A549 treated with AZD2906 at 1 μM for 4 hours (cell line): Measurements from ENCODE around the gene CDKN1A. TPM values are rescaled to one million over a fixed set of nuclear protein-coding genes. Genes with fewer than 3 reads are reported as not detected.

Experiments used
- total RNA-seq: library from RNA; stranded (reverse); fragments of 200-300 nt; extraction: Qiagen RNA extraction; gene quantifications from 5 replicates; pipeline ENCODE4 v1.2.3, GENCODE V29; 2022

Gene CDKN1A
- 238 to 313 TPM (median 284 TPM) in 5 replicates for total RNA-seq

GRCh38 chr6:36678488-36679042, at the start of gene CDKN1A:
TSS of gene CDKN1A (plus strand) at chr6:36678714. CDS start at chr6:36684102, 5,388 bp downstream.

GRCh38 chr6:36697481-36697903, 19.0 kb downstream of the CDKN1A start, which contains the start of gene RAB44:
TSS of gene RAB44 (plus strand) at chr6:36697826. CDS start at chr6:36704236, 6,410 bp downstream.

Other genes with a start within 250 kb of the CDKN1A start
- gene PXT1, start 235.9 kb upstream of the CDKN1A start, total RNA-seq, result not detected in 5 replicates
- 15.1 to 19.7 TPM (median 16.2 TPM) in 5 replicates for gene KCTD20, start 235.7 kb upstream of the CDKN1A start, total RNA-seq
- gene STK38, start 131.2 kb upstream of the CDKN1A start, total RNA-seq, result 14.6 to 15.7 TPM (median 15.3 TPM) in 5 replicates
- 481 to 703 TPM (median 512 TPM) in 5 replicates for gene SRSF3, start 84.4 kb upstream of the CDKN1A start, total RNA-seq
- 0.02 to 0.07 TPM (median 0.05 TPM) in 4 of 5 replicates, not detected in the other for gene RAB44, start 19.1 kb downstream of the CDKN1A start, total RNA-seq
- 0.07 to 0.18 TPM (median 0.12 TPM) in 5 replicates for gene CPNE5, start 160.7 kb downstream of the CDKN1A start, total RNA-seq
- 40.7 to 44.1 TPM (median 41.4 TPM) in 5 replicates for gene PPIL1, start 196.1 kb downstream of the CDKN1A start, total RNA-seq
- 15.1 to 17.9 TPM (median 17.4 TPM) in 5 replicates for gene C6orf89, start 207.2 kb downstream of the CDKN1A start, total RNA-seq